Choroid plexus epithelial cell (primary cell): Measurements from ENCODE around the gene FRMD4A.

Experiments
- DNase-seq: peaks from one replicate; pipeline ENCODE4 v3.0.0-alpha.2; 2010; ENCODE audit warnings: low read depth
- H3K4me3 ChIP-seq: 2 replicates; pipeline ENCODE4 v1.5.1; 2011; ENCODE audit warnings: low read depth, mild to moderate bottlenecking, control low read depth, low read length, moderate library complexity
- TF ChIP-seq, protein P1 (sequence below): conservative IDR thresholded peaks from 2 replicates; pipeline ENCODE4 v1.5.1; 2011; ENCODE audit warnings: low read depth, mild to moderate bottlenecking, control low read depth, inconsistent platforms, low read length, moderate library complexity

Gene FRMD4A

GRCh38 chr10:14024329-14025202, 306.2 kb downstream of the FRMD4A start:
- H3K4me3 ChIP-seq, result no peak overlapping the region
- DNase-seq, result no peak

GRCh38 chr10:14023673-14024328, 306.9 kb downstream of the FRMD4A start:
- TF ChIP-seq, protein P1, sequence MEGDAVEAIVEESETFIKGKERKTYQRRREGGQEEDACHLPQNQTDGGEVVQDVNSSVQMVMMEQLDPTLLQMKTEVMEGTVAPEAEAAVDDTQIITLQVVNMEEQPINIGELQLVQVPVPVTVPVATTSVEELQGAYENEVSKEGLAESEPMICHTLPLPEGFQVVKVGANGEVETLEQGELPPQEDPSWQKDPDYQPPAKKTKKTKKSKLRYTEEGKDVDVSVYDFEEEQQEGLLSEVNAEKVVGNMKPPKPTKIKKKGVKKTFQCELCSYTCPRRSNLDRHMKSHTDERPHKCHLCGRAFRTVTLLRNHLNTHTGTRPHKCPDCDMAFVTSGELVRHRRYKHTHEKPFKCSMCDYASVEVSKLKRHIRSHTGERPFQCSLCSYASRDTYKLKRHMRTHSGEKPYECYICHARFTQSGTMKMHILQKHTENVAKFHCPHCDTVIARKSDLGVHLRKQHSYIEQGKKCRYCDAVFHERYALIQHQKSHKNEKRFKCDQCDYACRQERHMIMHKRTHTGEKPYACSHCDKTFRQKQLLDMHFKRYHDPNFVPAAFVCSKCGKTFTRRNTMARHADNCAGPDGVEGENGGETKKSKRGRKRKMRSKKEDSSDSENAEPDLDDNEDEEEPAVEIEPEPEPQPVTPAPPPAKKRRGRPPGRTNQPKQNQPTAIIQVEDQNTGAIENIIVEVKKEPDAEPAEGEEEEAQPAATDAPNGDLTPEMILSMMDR, result no peak
- H3K4me3 ChIP-seq, result no peak overlapping the region
- DNase-seq, result no peak

More at GRCh38 chr10:14024329-14025202, 306.2 kb downstream of the FRMD4A start:
- TF ChIP-seq, protein P1, result no peak

DNA sequence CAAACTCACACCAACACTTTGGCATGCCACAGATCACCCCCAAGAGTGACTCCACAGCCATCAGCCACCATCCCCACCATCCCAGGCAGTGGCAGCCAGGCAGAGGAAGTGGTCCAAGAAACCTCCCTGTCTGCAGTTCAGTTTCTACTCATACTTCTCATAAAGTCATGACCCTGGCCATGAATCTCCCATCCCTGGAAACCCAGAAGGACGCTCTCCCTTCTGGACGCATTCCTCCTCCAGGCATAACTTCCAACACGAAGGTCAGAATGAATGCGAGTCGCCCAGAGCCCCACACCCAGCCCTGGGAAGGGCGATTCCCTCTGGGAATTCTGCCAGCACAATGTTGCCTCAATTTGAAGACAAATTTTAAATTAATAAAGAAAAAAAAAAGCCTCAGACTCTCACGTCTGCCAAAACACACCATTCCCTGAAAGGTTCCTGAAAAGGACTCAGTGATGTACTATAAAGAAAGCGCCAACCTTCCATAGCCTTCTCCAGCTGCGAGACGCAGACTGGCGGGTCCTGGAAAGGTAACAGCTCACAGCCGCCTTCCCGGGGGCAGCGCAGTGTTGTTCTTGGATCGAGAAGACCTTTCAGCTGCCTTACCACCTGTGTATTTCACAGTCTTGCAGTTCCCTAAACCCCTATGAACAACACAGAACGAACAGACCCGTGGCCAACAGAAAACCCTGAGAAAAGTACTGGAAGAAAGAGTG, 307.6 kb downstream of the FRMD4A start:
- TF ChIP-seq, protein P1, result no peak

GRCh38 chr10:14022052-14022451, 308.7 kb downstream of the FRMD4A start:
- no peak overlapping the region for H3K4me3 ChIP-seq
- no peak for DNase-seq
- TF ChIP-seq, protein P1, result no peak

More for the DNA sequence above, 307.6 kb downstream of the FRMD4A start:
- no peak overlapping the region for H3K4me3 ChIP-seq
- no peak for DNase-seq

DNA sequence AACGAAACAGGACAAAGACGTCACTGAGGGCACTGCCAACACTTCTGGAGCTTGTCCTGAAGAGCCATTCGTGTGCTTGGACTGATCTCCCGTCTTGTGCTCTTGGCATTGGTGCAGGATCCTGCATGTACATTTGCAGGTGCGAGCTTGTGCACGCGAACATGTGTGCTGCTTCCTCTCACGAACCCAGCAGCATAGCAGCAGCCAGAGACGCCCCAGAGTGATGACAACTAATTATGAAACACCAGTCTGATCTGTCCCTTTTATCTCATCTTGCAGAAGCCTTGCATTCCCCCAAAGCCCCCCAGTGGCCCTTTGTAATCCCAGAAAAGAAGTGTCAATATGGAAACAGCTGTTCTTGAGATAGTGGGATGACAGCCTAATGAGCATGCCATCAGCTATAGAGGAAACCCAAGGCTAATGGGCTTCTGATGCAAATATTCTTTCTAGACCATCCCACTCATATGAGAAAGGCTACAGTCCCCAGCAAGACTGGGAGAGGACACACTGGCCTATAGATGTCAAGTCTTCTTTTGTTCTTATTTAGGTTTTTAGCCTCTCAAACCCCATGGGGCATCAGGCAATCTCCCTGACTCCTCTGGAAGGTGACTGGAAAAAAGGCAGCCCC, 310.6 kb downstream of the FRMD4A start:
- TF ChIP-seq, protein P1, result no peak
- H3K4me3 ChIP-seq, result no peak overlapping the region
- DNase-seq, result no peak

GRCh38 chr10:14017467-14017866, 313.3 kb downstream of the FRMD4A start:
- TF ChIP-seq, protein P1, result no peak
- DNase-seq, result no peak
- no peak overlapping the region for H3K4me3 ChIP-seq
